Medulla oblongata (tissue), 1 donor: ENCODE results near the gene NAPEPLD.
"Not testable (repeated sequence)": the region's sequence is repeated elsewhere in the genome, so short reads cannot be mapped to it uniquely, and the experiment has no call there.

Experiments used
- DNase-seq: peaks from one replicate; pipeline ENCODE4 v3.0.0-alpha.2; 2015; ENCODE audit errors: extremely low spot score

NAPEPLD gene

GRCh38 chr7:103113164-103113563 lies 35.7 kb downstream of the NAPEPLD start:
- DNase-seq: no peak

GRCh38 chr7:103106703-103107070 lies 42.2 kb downstream of the NAPEPLD start:
- not testable (repeated sequence) for DNase-seq

GRCh38 chr7:103106005-103106702 lies 42.7 kb downstream of the NAPEPLD start:
- DNase-seq: no peak

GRCh38 chr7:103101543-103101942 lies 47.4 kb downstream of the NAPEPLD start:
- DNase-seq: no peak

- DNase-seq: no peak
These were observed 48.6 kb downstream of the NAPEPLD start for GRCh38 chr7:103100348-103100747.

- DNase-seq: no peak
These were observed 51.9 kb downstream of the NAPEPLD start for GRCh38 chr7:103097041-103097440.

GRCh38 chr7:103095558-103095957 lies 53.3 kb downstream of the NAPEPLD start:
- DNase-seq: not testable (repeated sequence)

- peak; percentile 58 for DNase-seq
These were observed 54.8 kb downstream of the NAPEPLD start for GRCh38 chr7:103094102-103094501.

- DNase-seq: no peak
These were observed 55.5 kb downstream of the NAPEPLD start for GRCh38 chr7:103093429-103093828.

- DNase-seq: not testable (repeated sequence)
These were observed 56.6 kb downstream of the NAPEPLD start for GRCh38 chr7:103092321-103092720.

- no peak for DNase-seq
These were observed 65.7 kb downstream of the NAPEPLD start for GRCh38 chr7:103083210-103083609.

- DNase-seq: no peak
These were observed 66.4 kb downstream of the NAPEPLD start for GRCh38 chr7:103082497-103082896.

- DNase-seq: no peak
These were observed 68.0 kb downstream of the NAPEPLD start for GRCh38 chr7:103080923-103081322.

GRCh38 chr7:103079836-103080235 lies 69.1 kb downstream of the NAPEPLD start:
- no peak for DNase-seq

- not testable (repeated sequence) for DNase-seq
These were observed 70.7 kb downstream of the NAPEPLD start for GRCh38 chr7:103078226-103078625.

GRCh38 chr7:103077318-103077717 lies 71.6 kb downstream of the NAPEPLD start:
- DNase-seq: no peak

GRCh38 chr7:103076764-103077163 lies 72.1 kb downstream of the NAPEPLD start:
- DNase-seq: no peak

- DNase-seq: peak; percentile 29
These were observed 73.5 kb downstream of the NAPEPLD start for GRCh38 chr7:103075337-103075918.

- DNase-seq: peak; percentile 94
These were observed 74.2 kb downstream of the NAPEPLD start, which contains the start of the genes ARMC10 and FBXL13 for GRCh38 chr7:103074519-103075336. Gene ARMC10 (plus strand): TSS chr7:103075140. CDS start chr7:103075273, 133 bp downstream. Gene FBXL13 (minus strand): TSS chr7:103074796.

- DNase-seq: no peak
These were observed 74.8 kb downstream of the NAPEPLD start for GRCh38 chr7:103073989-103074518.

GRCh38 chr7:103071000-103071399 lies 77.9 kb downstream of the NAPEPLD start:
- no peak for DNase-seq
